Measurements from ENCODE around the gene DACH1.

DNA sequence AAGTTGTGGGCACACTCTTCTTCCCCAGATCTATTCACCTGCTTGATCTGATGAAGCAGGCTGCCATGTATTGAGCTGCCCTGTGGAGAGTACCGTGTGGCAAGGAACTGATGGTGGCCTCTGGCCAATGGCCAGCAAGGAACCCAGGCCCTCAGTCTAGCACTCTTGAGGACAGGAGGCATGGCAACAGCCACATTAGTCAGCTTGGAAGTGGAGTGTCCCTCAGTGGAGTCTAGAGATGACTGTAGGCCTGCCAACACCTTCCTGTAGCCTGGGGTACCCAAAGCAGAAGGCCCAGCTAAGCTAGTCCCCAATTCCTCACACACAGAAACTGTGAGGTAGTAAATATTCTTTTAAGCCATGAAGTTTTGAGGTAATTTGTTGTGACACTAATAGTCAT is 412.5 kb downstream of the DACH1 start:
- TF ChIP-seq, protein P1, sequence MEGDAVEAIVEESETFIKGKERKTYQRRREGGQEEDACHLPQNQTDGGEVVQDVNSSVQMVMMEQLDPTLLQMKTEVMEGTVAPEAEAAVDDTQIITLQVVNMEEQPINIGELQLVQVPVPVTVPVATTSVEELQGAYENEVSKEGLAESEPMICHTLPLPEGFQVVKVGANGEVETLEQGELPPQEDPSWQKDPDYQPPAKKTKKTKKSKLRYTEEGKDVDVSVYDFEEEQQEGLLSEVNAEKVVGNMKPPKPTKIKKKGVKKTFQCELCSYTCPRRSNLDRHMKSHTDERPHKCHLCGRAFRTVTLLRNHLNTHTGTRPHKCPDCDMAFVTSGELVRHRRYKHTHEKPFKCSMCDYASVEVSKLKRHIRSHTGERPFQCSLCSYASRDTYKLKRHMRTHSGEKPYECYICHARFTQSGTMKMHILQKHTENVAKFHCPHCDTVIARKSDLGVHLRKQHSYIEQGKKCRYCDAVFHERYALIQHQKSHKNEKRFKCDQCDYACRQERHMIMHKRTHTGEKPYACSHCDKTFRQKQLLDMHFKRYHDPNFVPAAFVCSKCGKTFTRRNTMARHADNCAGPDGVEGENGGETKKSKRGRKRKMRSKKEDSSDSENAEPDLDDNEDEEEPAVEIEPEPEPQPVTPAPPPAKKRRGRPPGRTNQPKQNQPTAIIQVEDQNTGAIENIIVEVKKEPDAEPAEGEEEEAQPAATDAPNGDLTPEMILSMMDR (IDR thresholded peaks at IDR 0.05), result no peak
- TF ChIP-seq POLR2A (IDR thresholded peaks at IDR 0.05), result no peak

Measured in esophagus squamous epithelium (tissue), 4 donors.